ENCODE results near the gene SH3RF1.
"Not testable (repeated sequence)": the region's sequence is repeated elsewhere in the genome, so short reads cannot be mapped to it uniquely, and the experiment has no call there.

SH3RF1 gene

DNA sequence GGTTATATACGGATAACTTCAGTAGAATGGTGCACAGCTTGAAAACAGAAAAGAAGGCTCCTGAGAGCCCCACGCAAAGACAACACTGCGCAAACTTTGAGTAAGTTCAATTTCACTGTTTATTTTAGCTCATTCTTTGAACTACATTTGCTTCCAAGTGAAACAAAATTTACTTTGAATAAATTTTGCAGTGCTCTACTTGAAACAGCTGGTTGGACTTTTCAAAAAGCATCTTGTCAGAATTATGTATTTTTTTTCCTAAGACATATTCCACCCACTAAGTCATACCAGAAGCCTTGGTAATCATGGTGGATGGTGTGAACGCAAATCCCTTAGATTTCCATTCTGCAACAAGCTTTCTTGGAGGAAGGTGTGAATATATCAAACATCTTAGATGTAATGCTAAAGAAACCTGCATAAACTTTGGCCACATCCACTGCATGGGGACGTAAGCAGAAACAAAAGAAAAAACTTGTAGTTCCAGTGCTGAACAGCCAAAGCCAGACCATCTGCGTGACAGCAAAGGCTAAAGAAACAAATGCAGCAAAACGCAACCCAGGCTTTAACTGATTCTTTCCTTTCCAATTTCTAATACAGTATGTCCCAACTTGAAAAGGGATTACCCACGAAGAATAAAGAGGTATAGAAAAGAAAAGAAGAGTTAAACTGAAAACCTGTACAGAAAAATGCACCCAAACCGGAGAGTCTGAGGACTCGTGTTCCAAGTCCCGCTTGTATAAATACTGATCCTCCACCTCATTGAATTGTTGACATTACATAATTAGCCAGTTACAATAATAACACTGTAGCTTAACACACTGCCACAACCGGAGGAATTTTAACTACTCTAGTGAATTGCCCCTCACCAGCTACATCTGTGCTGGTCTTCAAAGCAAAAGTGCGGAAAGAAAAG is 90.9 kb downstream of the SH3RF1 start:
- Mint-ChIP-seq H3K9me3 (no peaks in the 10 kb centered on the region), H3K4me3 (no peak overlapping the region), H3K4me1 (ENCODE audit: low read depth) (no peaks in the 10 kb centered on the region), H3K27ac (no peak overlapping the region), H3K27me3 (ENCODE audit: low read depth) (no peaks in the 10 kb centered on the region), H3K36me3 (ENCODE audit: low read depth) (no peaks in the 10 kb centered on the region)
- no peak for DNase-seq (ENCODE audit: low spot score)

DNA sequence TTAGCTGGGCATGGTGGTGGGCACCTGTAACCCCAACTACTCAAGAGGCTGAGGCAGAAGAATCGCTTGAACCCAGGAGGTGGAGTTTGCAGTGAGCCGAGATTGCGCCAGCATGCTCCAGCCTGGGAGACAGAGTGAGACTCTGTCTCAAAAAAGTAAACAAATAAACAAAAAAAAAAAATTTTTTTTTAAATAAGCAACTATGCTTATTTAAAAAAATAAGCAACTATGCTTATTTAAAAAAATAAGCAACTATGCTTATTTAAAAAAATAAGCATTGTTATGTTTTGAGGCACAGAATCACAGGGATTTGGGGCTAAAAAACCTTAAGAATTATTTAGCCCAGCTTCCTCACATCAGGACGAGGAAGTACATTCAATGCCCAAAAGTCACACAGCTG is 92.7 kb downstream of the SH3RF1 start:
- not testable (repeated sequence) for H3K27me3 Mint-ChIP-seq (ENCODE audit: low read depth); DNase-seq (ENCODE audit: low spot score); H3K36me3 Mint-ChIP-seq (ENCODE audit: low read depth); H3K27ac Mint-ChIP-seq; H3K4me1 Mint-ChIP-seq (ENCODE audit: low read depth); H3K9me3 Mint-ChIP-seq; H3K4me3 Mint-ChIP-seq

DNA sequence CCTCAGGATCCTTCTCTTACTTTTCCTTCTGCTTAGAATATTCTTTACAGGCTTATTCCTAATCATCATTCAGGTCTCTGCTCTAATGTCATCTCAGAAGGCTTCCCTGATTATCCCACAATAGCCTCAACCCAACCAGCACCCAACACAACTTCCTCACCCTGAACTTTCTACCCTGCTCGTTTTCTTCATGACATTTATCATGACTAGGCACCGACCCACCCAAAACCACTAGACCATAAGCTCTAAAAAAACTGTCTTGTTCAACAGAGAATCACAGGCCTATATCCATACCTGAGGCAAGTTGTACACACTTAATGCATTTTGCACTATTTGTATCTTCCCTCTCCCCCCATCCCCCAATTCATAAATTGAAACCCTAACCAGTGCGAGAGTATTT is 95.3 kb downstream of the SH3RF1 start:
- no peaks in the 10 kb centered on the region for H3K36me3 Mint-ChIP-seq (ENCODE audit: low read depth)
- no peak overlapping the region for H3K4me3 Mint-ChIP-seq
- H3K27me3 Mint-ChIP-seq (ENCODE audit: low read depth), result peaks cover 6% of the 10 kb centered on the region
- H3K4me1 Mint-ChIP-seq (ENCODE audit: low read depth), result no peaks in the 10 kb centered on the region
- no peaks in the 10 kb centered on the region for H3K9me3 Mint-ChIP-seq
- DNase-seq (ENCODE audit: low spot score), result no peak
- H3K27ac Mint-ChIP-seq, result no peak overlapping the region

DNA sequence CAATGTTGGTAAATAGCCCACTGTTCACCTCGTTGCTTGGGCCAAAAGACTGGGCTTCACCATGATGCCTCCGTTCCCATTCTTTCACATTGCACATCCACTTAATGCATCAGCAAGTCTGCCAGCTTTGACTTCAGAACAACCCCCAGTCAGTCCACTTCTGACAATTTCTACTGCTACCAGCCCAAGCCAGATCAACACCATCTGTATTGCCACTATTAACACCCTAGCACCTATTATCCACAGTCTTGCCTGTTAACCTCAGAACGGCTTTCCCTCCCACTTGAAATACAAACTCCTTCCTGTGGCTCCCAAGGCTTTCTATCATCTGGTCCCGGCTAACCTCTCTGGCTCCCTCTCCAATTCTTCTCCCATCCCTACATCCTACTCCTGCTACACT is 95.7 kb downstream of the SH3RF1 start:
- DNase-seq (ENCODE audit: low spot score), result no peak
- H3K4me3 Mint-ChIP-seq, result no peak overlapping the region
- peaks cover 6% of the 10 kb centered on the region for H3K27me3 Mint-ChIP-seq (ENCODE audit: low read depth)
- no peaks in the 10 kb centered on the region for H3K9me3 Mint-ChIP-seq
- H3K27ac Mint-ChIP-seq, result no peak overlapping the region
- no peaks in the 10 kb centered on the region for H3K36me3 Mint-ChIP-seq (ENCODE audit: low read depth)
- no peaks in the 10 kb centered on the region for H3K4me1 Mint-ChIP-seq (ENCODE audit: low read depth)

DNA sequence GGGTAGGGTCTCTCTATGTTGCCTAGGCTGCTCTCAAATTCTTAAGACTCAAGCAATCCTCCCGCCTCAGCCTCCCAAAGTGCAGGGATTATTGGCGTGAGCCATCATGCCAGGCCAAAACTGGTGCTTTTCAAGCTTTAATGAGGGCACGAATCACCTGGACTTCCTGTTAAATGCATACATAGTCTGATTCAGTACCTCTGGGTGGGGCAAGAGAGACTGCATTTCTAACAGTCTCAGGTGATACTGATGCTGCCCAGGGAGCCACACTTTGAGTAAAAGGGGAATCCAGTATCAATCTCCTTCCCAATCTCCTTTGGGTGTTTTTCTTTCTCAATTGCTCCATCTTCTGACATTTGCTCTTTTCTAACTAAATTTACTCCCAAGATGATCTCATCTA is 96.5 kb downstream of the SH3RF1 start:
- Mint-ChIP-seq H3K36me3 (ENCODE audit: low read depth) (no peaks in the 10 kb centered on the region), H3K4me3 (no peak overlapping the region), H3K27ac (no peak overlapping the region), H3K4me1 (ENCODE audit: low read depth) (no peaks in the 10 kb centered on the region), H3K9me3 (no peaks in the 10 kb centered on the region), H3K27me3 (ENCODE audit: low read depth) (peaks cover 6% of the 10 kb centered on the region)
- DNase-seq (ENCODE audit: low spot score), result no peak

DNA sequence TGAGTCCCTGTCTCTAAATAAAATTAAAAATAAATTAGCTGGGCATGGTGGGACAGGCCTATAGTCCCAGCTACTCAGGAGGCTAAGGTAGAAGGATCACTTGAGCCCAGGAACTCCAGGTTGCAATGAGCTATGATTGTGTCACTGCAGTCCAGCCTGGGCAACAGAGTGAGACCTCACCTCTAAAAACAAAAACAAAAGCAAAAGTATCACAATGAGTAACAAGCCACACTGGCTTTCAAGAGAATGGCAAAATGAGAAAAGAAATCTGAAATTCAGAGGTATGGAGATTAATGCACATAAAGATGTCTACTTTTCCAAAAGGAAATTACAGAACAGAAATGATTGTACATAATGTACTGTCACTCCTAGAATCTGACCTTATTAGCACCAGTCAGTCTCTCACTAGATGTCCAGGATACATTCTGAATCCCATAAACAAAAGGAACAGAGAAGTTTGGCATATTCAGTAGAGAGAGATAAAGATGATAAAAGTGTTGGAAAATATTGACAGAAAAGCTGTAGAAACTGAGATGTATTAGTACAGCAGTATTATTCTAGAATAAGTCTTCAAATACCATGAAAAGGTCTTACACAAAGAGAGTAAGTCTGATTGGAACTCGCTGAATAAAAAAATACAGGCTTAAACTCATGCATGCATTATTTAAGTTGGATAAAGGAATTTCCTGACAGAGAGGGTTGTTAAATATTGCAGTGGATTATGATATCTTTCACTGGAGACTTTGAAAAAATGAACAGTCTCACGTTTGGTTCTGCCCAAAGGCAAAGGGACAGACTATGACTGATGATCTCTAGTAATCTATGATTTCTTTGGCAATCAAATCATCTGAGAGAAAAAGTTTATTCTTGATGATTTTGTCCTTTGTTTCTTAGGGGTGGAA is 102.5 kb downstream of the SH3RF1 start:
- DNase-seq (ENCODE audit: low spot score), result no peak
- Mint-ChIP-seq H3K4me3 (no peak overlapping the region), H3K27ac (no peak overlapping the region), H3K27me3 (ENCODE audit: low read depth) (peaks cover 7% of the 10 kb centered on the region), H3K36me3 (ENCODE audit: low read depth) (no peaks in the 10 kb centered on the region), H3K9me3 (no peaks in the 10 kb centered on the region), H3K4me1 (ENCODE audit: low read depth) (no peaks in the 10 kb centered on the region)

DNA sequence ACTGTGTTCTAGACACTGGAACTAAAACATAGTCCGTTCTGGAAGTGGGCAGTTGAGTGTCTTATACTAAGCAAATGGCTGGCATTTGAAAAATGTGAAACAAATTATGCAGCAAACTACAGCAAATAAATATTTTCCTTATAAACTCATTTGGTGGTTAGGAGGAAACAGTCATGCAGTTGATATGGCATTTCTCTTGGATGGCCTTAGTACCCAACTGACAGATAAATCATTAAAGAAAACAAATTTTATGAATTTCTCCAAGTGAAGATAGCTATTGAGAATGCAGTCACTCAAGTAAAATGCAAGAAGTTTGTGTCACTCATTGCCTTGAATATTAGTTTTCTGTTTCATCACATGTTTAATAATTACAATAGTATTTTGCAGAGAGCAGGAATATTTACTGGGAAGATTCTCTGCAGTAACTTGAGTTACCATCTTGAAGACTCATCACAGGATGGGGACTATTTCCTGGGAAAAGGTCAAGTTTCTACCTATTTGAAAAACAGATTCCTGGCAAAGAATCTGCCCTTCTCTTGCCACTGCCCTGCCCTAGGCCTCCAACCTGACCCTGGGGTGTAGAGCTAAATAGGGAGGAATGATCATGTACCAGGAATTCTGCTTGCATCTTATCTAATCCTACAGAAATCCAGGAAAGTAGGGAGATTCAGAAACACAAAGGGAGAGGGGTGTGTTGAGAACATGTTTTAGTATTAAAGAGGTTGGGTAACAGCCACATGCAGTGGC is 105.9 kb downstream of the SH3RF1 start:
- H3K36me3 Mint-ChIP-seq (ENCODE audit: low read depth), result no peaks in the 10 kb centered on the region
- no peak overlapping the region for H3K4me3 Mint-ChIP-seq
- no peaks in the 10 kb centered on the region for H3K9me3 Mint-ChIP-seq
- no peak overlapping the region for H3K27ac Mint-ChIP-seq
- DNase-seq (ENCODE audit: low spot score), result no peak
- H3K4me1 Mint-ChIP-seq (ENCODE audit: low read depth), result no peaks in the 10 kb centered on the region
- peaks cover 1% of the 10 kb centered on the region for H3K27me3 Mint-ChIP-seq (ENCODE audit: low read depth)

DNA sequence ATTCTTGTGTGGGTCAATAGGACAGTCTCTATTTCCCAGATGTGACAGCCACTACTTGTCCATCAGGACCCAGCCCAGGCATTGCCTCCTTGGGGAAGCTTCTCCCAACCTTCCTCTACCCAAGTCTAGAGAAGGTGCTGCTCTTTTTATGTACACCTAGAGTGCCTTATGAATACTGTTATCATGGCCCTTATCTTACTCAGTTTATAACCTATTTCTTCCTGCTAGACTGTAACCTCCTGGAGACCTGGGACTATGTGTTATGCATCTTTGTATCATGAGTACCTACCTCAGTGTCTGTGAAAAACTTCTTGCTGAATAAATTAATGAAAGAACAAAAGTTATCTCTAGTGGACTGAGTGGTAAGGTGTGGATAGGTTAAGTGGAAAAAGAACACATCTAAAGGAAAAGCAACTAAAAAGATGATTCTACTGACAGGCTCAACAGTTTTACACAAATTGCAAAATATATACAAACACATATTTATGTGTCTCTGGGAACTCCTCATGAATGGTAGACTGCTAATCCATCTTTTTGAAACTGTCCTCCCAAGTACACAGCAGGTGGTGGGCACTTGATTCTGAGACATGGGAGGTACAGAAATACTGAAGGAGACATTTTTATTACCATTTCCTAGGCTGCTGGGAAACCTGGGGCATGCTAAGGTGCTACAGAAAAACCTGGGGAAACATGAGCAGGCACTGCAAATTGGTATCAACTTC is 106.6 kb downstream of the SH3RF1 start:
- no peak for DNase-seq (ENCODE audit: low spot score)
- H3K4me1 Mint-ChIP-seq (ENCODE audit: low read depth), result no peaks in the 10 kb centered on the region
- H3K9me3 Mint-ChIP-seq, result no peaks in the 10 kb centered on the region
- no peaks in the 10 kb centered on the region for H3K36me3 Mint-ChIP-seq (ENCODE audit: low read depth)
- no peak overlapping the region for H3K4me3 Mint-ChIP-seq
- no peak overlapping the region for H3K27ac Mint-ChIP-seq
- peaks cover 1% of the 10 kb centered on the region for H3K27me3 Mint-ChIP-seq (ENCODE audit: low read depth)

DNA sequence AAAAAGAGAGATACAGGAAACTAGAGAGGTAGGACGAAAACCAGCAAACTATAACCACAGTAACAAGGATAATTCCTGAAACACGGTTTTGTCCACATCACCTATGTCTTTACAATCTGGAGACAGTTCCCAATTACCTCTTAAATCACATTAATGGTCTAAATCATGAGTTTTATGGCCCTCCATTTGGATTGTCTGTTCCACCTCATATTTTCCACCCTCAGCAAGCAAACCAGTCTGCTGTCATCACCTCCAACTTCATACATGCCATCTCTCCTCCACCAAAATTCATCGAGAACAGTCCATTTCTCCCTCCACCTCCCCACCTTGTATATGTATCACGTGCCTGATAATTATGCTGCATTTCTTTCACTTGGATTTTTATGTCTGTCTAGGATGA is 107.3 kb downstream of the SH3RF1 start:
- H3K27ac Mint-ChIP-seq, result no peak overlapping the region
- H3K27me3 Mint-ChIP-seq (ENCODE audit: low read depth), result peaks cover 1% of the 10 kb centered on the region
- no peak for DNase-seq (ENCODE audit: low spot score)
- no peaks in the 10 kb centered on the region for H3K36me3 Mint-ChIP-seq (ENCODE audit: low read depth)
- no peak overlapping the region for H3K4me3 Mint-ChIP-seq
- no peaks in the 10 kb centered on the region for H3K4me1 Mint-ChIP-seq (ENCODE audit: low read depth)
- H3K9me3 Mint-ChIP-seq, result no peaks in the 10 kb centered on the region

DNA sequence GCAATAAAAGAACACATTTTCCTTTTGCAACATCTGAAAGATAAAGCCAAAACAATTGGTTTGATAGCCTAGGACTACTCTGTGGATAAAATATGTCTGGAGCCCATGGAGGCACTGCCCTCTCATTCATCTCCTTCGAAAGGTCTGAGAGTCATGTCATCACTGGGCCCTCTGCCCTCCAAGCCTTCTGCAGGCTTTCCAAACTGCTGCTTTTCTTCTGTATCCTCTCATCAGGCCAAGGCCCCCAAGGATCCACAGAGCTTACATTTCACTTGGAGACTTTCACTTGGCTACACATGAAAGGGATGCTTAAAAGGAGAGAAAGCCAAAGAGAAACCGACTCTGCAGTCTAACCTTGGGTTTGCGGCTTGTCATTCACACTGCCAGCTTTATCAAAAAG is 109.9 kb downstream of the SH3RF1 start:
- H3K27me3 Mint-ChIP-seq (ENCODE audit: low read depth), result no peaks in the 10 kb centered on the region
- DNase-seq (ENCODE audit: low spot score), result no peak

DNA sequence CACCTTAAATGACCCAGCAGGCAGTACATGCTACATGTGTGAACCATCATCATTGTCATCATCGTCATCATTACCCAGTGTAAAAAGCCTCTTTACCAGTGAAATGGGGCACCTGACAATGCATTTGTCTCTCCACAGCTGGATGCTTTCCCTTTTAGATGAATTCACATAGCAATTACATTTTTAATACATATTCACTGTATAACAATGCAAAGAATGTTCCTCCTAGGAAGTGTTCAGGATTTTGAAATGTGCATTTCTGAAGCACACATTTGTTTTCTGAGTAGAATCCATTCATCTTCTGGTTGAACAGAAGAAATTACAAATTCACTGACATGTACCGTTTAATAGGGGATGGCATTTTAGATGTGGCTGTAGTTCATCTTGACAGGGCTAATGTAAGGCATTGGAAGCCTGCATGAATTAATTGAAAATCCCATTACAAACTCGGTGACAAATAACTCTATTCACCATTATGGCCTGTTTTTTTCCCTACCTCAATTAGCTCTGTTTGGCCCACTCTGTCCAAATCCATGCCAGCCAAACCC is 111.1 kb downstream of the SH3RF1 start:
- DNase-seq (ENCODE audit: low spot score), result no peak
- no peaks in the 10 kb centered on the region for H3K4me1 Mint-ChIP-seq (ENCODE audit: low read depth)
- no peak overlapping the region for H3K4me3 Mint-ChIP-seq
- no peaks in the 10 kb centered on the region for H3K9me3 Mint-ChIP-seq
- no peak overlapping the region for H3K27ac Mint-ChIP-seq
- no peaks in the 10 kb centered on the region for H3K36me3 Mint-ChIP-seq (ENCODE audit: low read depth)
- peaks cover 5% of the 10 kb centered on the region for H3K27me3 Mint-ChIP-seq (ENCODE audit: low read depth)

More for the DNA sequence above, 109.9 kb downstream of the SH3RF1 start:
- Mint-ChIP-seq H3K4me3 (no peak overlapping the region), H3K9me3 (no peaks in the 10 kb centered on the region), H3K4me1 (ENCODE audit: low read depth) (no peaks in the 10 kb centered on the region), H3K27ac (no peak overlapping the region), H3K36me3 (ENCODE audit: low read depth) (no peaks in the 10 kb centered on the region)

DNA sequence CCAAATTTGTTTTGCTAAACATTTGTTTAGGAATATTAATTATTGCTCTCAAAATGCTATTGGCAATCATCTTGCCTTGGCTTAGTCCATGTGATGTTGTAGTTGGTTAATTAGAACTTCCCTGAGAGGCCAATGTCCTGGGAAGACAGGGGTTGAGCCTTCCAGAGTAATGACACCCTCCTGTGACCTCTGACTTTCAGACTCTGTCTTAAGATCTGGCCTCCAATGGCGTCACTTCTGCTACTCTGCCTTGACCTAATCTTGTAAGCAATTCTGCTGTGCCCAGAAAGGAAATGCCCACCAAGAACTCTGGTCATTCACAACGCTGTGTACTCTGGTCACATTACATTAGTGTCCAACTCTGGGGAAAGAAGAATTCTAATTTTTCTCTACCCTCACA is 111.9 kb downstream of the SH3RF1 start:
- H3K27ac Mint-ChIP-seq, result no peak overlapping the region
- no peak for DNase-seq (ENCODE audit: low spot score)
- no peak overlapping the region for H3K4me3 Mint-ChIP-seq
- no peaks in the 10 kb centered on the region for H3K9me3 Mint-ChIP-seq
- peaks cover 5% of the 10 kb centered on the region for H3K27me3 Mint-ChIP-seq (ENCODE audit: low read depth)
- H3K36me3 Mint-ChIP-seq (ENCODE audit: low read depth), result no peaks in the 10 kb centered on the region
- no peaks in the 10 kb centered on the region for H3K4me1 Mint-ChIP-seq (ENCODE audit: low read depth)

DNA sequence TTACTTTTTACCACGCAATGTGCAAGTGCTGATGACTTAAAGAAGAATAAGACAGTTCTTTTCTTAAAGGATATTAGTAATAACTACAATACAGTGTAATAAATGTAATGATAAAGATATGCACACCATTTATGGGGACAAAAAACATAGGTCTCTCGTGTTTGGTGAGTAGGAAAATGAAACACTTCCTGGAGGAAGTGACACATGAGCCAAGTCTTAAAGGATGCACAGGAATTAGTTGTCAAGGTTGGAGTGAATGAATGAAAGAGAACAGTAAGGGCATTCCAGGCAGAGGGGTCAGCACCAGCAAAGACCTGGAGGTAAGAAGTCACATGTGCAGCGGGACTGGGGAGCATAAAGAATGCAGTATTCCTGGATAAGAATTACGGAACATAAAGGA is 112.7 kb downstream of the SH3RF1 start:
- DNase-seq (ENCODE audit: low spot score), result no peak

More for the DNA sequence above, 112.7 kb downstream of the SH3RF1 start:
- H3K4me1 Mint-ChIP-seq (ENCODE audit: low read depth), result no peaks in the 10 kb centered on the region
- peaks cover 5% of the 10 kb centered on the region for H3K27me3 Mint-ChIP-seq (ENCODE audit: low read depth)
- no peak overlapping the region for H3K27ac Mint-ChIP-seq
- H3K9me3 Mint-ChIP-seq, result no peaks in the 10 kb centered on the region
- no peak overlapping the region for H3K4me3 Mint-ChIP-seq
- H3K36me3 Mint-ChIP-seq (ENCODE audit: low read depth), result no peaks in the 10 kb centered on the region

Data from T-helper 2 cell treated with Interferon-gamma antibody and Interleukin-4, amounts not matched to agents 5 μg/mL and 100 μg/mL, for 36 hours (primary cell).